Liver (tissue), 9 donors: ENCODE measurements around the gene GAL. TPM values are rescaled to one million over a fixed set of nuclear protein-coding genes. Genes with fewer than 3 reads are reported as not detected.
"Not testable (repeated sequence)": the region's sequence is repeated elsewhere in the genome, so short reads cannot be mapped to it uniquely, and the experiment has no call there.

Experiments
- DNase-seq: peaks from one replicate; pipeline ENCODE4 v3.0.0-alpha.2; 2017; ENCODE audit warnings: low spot score
- H3K27ac ChIP-seq, 2 donors: one replicate each; pipeline ENCODE4 v1.7.0; 2013; ENCODE audit warnings: inconsistent platforms in 2 of 2, low read length in 2 of 2, control low read depth in 1 of 2, low read depth in 1 of 2, mild to moderate bottlenecking in 1 of 2
- H3K27me3 ChIP-seq, 4 donors: one replicate each; pipeline versions ENCODE4 v1.6.1 to v1.7.0; 2013; ENCODE audit warnings: low read length in 3 of 4, inconsistent platforms in 1 of 4, mild to moderate bottlenecking in 1 of 4, moderate library complexity in 1 of 4; ENCODE audit not compliant: control insufficient read depth in 4 of 4, insufficient read depth in 4 of 4
- H3K36me3 ChIP-seq, 4 donors: one replicate each; pipeline versions ENCODE4 v1.6.1 to v1.7.0; 2013; ENCODE audit warnings: low read length in 3 of 4, mild to moderate bottlenecking in 3 of 4, low read depth in 1 of 4, moderate library complexity in 1 of 4; ENCODE audit not compliant: control insufficient read depth in 4 of 4, insufficient read depth in 3 of 4
- H3K4me1 ChIP-seq, 4 donors: one replicate each; pipeline versions ENCODE4 v1.6.1 to v1.7.0; 2013; ENCODE audit warnings: low read length in 3 of 4, mild to moderate bottlenecking in 3 of 4, moderate library complexity in 1 of 4; ENCODE audit not compliant: control insufficient read depth in 4 of 4, insufficient read depth in 4 of 4
- H3K4me3 ChIP-seq, 3 donors: one replicate each; pipeline versions ENCODE4 v1.6.1 to v1.7.0; 2013; ENCODE audit warnings: low read length in 3 of 3, control low read depth in 1 of 3, low read depth in 1 of 3, mild to moderate bottlenecking in 1 of 3
- H3K9ac ChIP-seq, 2 donors: one replicate each; pipeline ENCODE4 v1.7.0; 2013; ENCODE audit warnings: low read length in 2 of 2, mild to moderate bottlenecking in 2 of 2, moderate library complexity in 2 of 2, control low read depth in 1 of 2, low read depth in 1 of 2
- H3K9me3 ChIP-seq, 4 donors: one replicate each; pipeline versions ENCODE4 v1.6.1 to v1.7.0; 2013; ENCODE audit warnings: low read length in 3 of 4; ENCODE audit not compliant: control insufficient read depth in 4 of 4
- EGR1 ChIP-seq, 2 donors: IDR thresholded peaks; 2 replicates each; pipeline ENCODE4 v1.6.1; 2016 to 2018; ENCODE audit warnings: antibody characterized with exemption in 2 of 2, low read depth in 2 of 2
- FOXA1 ChIP-seq: IDR thresholded peaks from 2 replicates; pipeline ENCODE4 v1.6.1; 2016; ENCODE audit warnings: antibody characterized with exemption
- FOXA2 ChIP-seq: IDR thresholded peaks from 2 replicates; pipeline ENCODE4 v1.6.1; 2016; ENCODE audit warnings: antibody characterized with exemption
- GABPA ChIP-seq, 2 donors: IDR thresholded peaks in 1 of 2; conservative IDR thresholded peaks in 1 of 2; 2 replicates each; pipeline ENCODE4 v1.6.1; 2016; ENCODE audit warnings: antibody characterized with exemption in 2 of 2, mild to moderate bottlenecking in 1 of 2, moderate library complexity in 1 of 2
- HNF4A ChIP-seq, 2 donors: conservative IDR thresholded peaks; 2 replicates each; pipeline ENCODE4 v1.6.1; 2016; ENCODE audit warnings: antibody characterized with exemption in 2 of 2, mild to moderate bottlenecking in 2 of 2
- HNF4G ChIP-seq: IDR thresholded peaks from 2 replicates; pipeline ENCODE4 v1.6.1; 2016; ENCODE audit warnings: antibody characterized with exemption
- JUND ChIP-seq, 2 donors: IDR thresholded peaks; 2 replicates each; pipeline ENCODE4 v1.6.1; 2016; ENCODE audit warnings: antibody characterized with exemption in 2 of 2
- NR2F2 ChIP-seq: IDR thresholded peaks from 2 replicates; pipeline ENCODE4 v1.6.1; 2016; ENCODE audit warnings: antibody characterized with exemption
- RAD21 ChIP-seq, 2 donors: IDR thresholded peaks; 2 replicates each; pipeline ENCODE4 v1.6.1; 2016; ENCODE audit warnings: antibody characterized with exemption in 2 of 2, mild to moderate bottlenecking in 2 of 2
- RXRA ChIP-seq, 2 donors: IDR thresholded peaks; 2 replicates each; pipeline ENCODE4 v1.6.1; 2017 to 2018; ENCODE audit warnings: antibody characterized with exemption in 2 of 2, mild to moderate bottlenecking in 1 of 2
- SP1 ChIP-seq: IDR thresholded peaks from 2 replicates; pipeline ENCODE4 v1.6.1; 2018; ENCODE audit warnings: antibody characterized with exemption, mild to moderate bottlenecking
- TAF1 ChIP-seq: conservative IDR thresholded peaks from 2 replicates; pipeline ENCODE4 v1.6.1; 2016; ENCODE audit warnings: antibody characterized with exemption, mild to moderate bottlenecking
- YY1 ChIP-seq: IDR thresholded peaks from 2 replicates; pipeline ENCODE4 v1.6.1; 2016; ENCODE audit warnings: antibody characterized with exemption, mild to moderate bottlenecking
- WGBS: extraction: QIAGEN DNeasy Blood & Tissue Kit; methylation state at CpG from one replicate; pipeline ENCODE4 v1.1.7; 2013; 5-methylcytosine and 5-hydroxymethylcytosine counted together
- polyA plus RNA-seq, 2 donors: library from polyadenylated mRNA; stranded (reverse) in 1 of 2; unstranded in 1 of 2; fragments of 200-250 nt in 1 of 2; fragments of >200 nt in 1 of 2; fragmentation: Nextera tagmentation in 1 of 2; extraction: Ambion mirVana in 1 of 2; gene quantifications; one replicate each; pipeline versions ENCODE4 v1.2.1 to v1.2.3, GENCODE V29; 2013 to 2015
- total RNA-seq, 2 donors: library from RNA; depleted of rRNA; stranded (reverse); fragments of >200 nt; gene quantifications; one replicate each; pipeline ENCODE4 v1.2.3, GENCODE V29; 2014
- TF ChIP-seq, protein P1 (sequence below): IDR thresholded peaks from 2 replicates; pipeline ENCODE4 v1.6.1; 2016; ENCODE audit warnings: antibody characterized with exemption, mild to moderate bottlenecking
- TF ChIP-seq, protein P2 (sequence below): fragments of 150-350 bp; IDR thresholded peaks from 2 replicates; pipeline ENCODE4 v1.5.1; 2017; ENCODE audit warnings: improper control_type of control experiment, low read depth, low read length; ENCODE audit not compliant: missing input control
- TF ChIP-seq, protein P3 (sequence below): IDR thresholded peaks from 2 replicates; pipeline ENCODE4 v1.6.1; 2016; ENCODE audit warnings: antibody characterized with exemption
- TF ChIP-seq, protein P4 (sequence below): IDR thresholded peaks from 2 replicates; pipeline ENCODE4 v1.6.1; 2016; ENCODE audit warnings: antibody characterized with exemption
- TF ChIP-seq, protein P5 (sequence below): IDR thresholded peaks from 2 replicates; pipeline ENCODE4 v1.6.1; 2016; ENCODE audit warnings: antibody characterized with exemption
- donor health status: healthy.
- donor health status: healthy.
- donor health status: healthy.
- donor health status: healthy.
- donor health status: healthy.

Gene GAL, protein sequence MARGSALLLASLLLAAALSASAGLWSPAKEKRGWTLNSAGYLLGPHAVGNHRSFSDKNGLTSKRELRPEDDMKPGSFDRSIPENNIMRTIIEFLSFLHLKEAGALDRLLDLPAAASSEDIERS
- under 1 TPM in 1 of 2 donors, not detected in 1; 0.47 TPM for total RNA-seq
- not detected for polyA plus RNA-seq

DNA sequence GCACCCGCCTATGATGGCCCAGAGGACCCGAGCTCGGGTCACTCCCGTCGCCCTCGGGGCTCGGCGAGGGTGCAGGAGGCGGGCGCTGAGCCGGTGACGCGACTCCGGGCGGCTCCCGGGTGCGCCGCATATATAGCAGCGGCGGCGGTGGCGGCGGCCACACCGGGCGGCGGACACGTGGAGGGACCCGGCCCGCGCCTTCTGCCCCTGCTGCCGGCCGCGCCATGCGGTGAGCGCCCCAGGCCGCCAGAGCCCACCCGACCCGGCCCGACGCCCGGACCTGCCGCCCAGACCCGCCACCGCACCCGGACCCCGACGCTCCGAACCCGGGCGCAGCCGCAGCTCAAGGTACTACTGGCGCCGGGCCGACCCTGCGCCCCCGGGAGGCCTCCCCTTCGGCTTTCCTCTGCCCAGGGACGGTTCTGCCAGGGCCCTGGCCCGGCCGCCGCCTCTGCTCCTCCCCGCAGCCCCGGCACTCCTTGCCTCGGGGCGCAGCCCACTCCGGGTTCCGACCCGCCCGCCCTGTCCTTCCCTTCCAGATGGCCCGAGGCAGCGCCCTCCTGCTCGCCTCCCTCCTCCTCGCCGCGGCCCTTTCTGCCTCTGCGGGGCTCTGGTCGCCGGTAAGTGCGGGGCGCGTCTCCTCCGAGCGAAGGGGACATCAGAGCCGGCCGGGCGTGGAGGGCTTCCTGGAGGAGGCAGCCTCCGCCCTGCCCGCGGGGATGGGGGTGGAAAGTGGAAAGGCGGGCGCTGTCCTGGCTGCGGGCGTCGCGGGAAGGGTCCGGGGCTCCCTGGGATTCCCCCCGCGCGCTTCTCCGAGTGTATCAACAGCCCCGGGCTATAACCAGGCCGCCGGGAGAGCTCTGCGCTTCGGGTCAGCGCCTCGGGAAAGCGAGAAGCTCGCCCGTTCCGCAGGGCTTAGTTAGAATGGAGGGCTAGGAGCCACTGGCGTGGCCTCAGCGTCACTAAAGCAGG is at the start of gene GAL:
Gene GAL (plus strand): TSS at position 160 of the 972 bp plus-strand sequence. CDS start 380 bp downstream, at position 540.
- no peaks in the 10 kb centered on the region for H3K9me3 ChIP-seq
- WGBS: 7% methylated on average over 113 of the region's 113 CpGs
- H3K4me3 ChIP-seq: peak within 1 kb of the TSS in 1 of 3 donors; percentile 34
- TF ChIP-seq, protein P1, sequence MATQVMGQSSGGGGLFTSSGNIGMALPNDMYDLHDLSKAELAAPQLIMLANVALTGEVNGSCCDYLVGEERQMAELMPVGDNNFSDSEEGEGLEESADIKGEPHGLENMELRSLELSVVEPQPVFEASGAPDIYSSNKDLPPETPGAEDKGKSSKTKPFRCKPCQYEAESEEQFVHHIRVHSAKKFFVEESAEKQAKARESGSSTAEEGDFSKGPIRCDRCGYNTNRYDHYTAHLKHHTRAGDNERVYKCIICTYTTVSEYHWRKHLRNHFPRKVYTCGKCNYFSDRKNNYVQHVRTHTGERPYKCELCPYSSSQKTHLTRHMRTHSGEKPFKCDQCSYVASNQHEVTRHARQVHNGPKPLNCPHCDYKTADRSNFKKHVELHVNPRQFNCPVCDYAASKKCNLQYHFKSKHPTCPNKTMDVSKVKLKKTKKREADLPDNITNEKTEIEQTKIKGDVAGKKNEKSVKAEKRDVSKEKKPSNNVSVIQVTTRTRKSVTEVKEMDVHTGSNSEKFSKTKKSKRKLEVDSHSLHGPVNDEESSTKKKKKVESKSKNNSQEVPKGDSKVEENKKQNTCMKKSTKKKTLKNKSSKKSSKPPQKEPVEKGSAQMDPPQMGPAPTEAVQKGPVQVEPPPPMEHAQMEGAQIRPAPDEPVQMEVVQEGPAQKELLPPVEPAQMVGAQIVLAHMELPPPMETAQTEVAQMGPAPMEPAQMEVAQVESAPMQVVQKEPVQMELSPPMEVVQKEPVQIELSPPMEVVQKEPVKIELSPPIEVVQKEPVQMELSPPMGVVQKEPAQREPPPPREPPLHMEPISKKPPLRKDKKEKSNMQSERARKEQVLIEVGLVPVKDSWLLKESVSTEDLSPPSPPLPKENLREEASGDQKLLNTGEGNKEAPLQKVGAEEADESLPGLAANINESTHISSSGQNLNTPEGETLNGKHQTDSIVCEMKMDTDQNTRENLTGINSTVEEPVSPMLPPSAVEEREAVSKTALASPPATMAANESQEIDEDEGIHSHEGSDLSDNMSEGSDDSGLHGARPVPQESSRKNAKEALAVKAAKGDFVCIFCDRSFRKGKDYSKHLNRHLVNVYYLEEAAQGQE: no peak
- TF ChIP-seq JUND (IDR thresholded peaks at IDR 0.05) (no peak), SP1 (no peak), FOXA1 (no peak), NR2F2 (no peak), HNF4G (no peak), TAF1 (no peak), FOXA2 (no peak), HNF4A (conservative IDR thresholded peaks at IDR 0.05) (no peak), YY1 (no peak), EGR1 (IDR thresholded peaks at IDR 0.05; ENCODE audit: low read depth in 2 of 2) (no peak), RXRA (IDR thresholded peaks at IDR 0.05) (no peak), GABPA (IDR thresholded peaks at IDR 0.05 in 1 of 2, conservative IDR thresholded peaks at IDR 0.05 in 1 of 2) (no peak), RAD21 (IDR thresholded peaks at IDR 0.05) (no peak)
- TF ChIP-seq, protein P2, sequence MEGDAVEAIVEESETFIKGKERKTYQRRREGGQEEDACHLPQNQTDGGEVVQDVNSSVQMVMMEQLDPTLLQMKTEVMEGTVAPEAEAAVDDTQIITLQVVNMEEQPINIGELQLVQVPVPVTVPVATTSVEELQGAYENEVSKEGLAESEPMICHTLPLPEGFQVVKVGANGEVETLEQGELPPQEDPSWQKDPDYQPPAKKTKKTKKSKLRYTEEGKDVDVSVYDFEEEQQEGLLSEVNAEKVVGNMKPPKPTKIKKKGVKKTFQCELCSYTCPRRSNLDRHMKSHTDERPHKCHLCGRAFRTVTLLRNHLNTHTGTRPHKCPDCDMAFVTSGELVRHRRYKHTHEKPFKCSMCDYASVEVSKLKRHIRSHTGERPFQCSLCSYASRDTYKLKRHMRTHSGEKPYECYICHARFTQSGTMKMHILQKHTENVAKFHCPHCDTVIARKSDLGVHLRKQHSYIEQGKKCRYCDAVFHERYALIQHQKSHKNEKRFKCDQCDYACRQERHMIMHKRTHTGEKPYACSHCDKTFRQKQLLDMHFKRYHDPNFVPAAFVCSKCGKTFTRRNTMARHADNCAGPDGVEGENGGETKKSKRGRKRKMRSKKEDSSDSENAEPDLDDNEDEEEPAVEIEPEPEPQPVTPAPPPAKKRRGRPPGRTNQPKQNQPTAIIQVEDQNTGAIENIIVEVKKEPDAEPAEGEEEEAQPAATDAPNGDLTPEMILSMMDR: no peak
- TF ChIP-seq, protein P3, sequence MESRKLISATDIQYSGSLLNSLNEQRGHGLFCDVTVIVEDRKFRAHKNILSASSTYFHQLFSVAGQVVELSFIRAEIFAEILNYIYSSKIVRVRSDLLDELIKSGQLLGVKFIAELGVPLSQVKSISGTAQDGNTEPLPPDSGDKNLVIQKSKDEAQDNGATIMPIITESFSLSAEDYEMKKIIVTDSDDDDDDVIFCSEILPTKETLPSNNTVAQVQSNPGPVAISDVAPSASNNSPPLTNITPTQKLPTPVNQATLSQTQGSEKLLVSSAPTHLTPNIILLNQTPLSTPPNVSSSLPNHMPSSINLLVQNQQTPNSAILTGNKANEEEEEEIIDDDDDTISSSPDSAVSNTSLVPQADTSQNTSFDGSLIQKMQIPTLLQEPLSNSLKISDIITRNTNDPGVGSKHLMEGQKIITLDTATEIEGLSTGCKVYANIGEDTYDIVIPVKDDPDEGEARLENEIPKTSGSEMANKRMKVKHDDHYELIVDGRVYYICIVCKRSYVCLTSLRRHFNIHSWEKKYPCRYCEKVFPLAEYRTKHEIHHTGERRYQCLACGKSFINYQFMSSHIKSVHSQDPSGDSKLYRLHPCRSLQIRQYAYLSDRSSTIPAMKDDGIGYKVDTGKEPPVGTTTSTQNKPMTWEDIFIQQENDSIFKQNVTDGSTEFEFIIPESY: no peak
- TF ChIP-seq, protein P4, sequence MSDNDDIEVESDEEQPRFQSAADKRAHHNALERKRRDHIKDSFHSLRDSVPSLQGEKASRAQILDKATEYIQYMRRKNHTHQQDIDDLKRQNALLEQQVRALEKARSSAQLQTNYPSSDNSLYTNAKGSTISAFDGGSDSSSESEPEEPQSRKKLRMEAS: no peak
- TF ChIP-seq, protein P5, sequence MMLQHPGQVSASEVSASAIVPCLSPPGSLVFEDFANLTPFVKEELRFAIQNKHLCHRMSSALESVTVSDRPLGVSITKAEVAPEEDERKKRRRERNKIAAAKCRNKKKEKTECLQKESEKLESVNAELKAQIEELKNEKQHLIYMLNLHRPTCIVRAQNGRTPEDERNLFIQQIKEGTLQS: no peak
- H3K27me3 ChIP-seq: peaks cover 0 to 10% (median 5%) of the 10 kb centered on the region in 4 donors
- H3K27ac ChIP-seq: no peak within 1 kb of the TSS
- no peak within 1 kb of the TSS for H3K9ac ChIP-seq
- no peak for DNase-seq
- H3K4me1 ChIP-seq: peaks cover 0 to 11% (median 7%) of the 10 kb centered on the region in 4 donors
- H3K36me3 ChIP-seq: no peaks in the 10 kb centered on the region

DNA sequence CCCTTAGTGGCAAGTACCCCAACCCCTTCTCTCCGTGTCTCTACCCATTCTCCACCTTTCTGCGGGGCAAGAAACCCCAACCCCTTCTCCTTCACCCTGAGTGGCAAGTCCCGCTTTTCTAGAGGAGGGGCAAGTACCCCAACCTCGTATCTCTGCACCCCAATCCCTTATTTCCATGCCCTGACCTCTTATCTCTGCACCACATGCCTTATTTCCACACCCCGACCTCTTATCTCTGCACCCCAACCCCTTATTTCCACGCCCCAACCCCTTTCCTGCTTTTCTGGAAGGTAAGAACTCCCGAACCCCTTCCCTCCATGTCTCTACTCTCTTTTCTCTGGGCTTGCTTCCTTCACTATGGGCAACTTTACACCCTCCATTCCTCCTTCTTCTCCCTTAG is 49.7 kb upstream of the GAL start:
- H3K9ac ChIP-seq, H3K27ac ChIP-seq, H3K4me1 ChIP-seq, H3K9me3 ChIP-seq, DNase-seq, H3K36me3 ChIP-seq, H3K27me3 ChIP-seq, H3K4me3 ChIP-seq: not testable (repeated sequence)
- WGBS: 55% methylated on average over 7 of the region's 7 CpGs

DNA sequence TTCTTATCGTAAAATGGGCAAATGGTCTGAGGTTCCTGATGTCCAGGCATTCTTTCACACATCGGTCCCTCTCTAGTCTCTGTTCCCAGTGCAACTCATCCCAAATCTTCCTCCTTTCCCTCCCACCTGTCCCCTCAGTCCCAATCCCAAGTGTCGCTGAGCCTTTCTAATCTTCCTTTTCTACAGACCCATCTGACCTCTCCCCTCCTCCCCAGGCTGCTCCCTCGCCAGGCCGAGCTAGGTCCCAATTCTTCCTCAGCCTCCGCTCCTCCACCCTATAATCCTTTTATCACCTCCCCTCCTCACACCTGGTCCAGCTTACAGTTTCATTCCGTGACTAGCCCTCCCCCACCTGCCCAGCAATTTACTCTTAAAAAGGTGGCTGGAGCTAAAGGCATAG is 49.2 kb upstream of the GAL start:
- H3K27me3 ChIP-seq, H3K36me3 ChIP-seq, H3K9ac ChIP-seq, H3K9me3 ChIP-seq, H3K4me3 ChIP-seq, DNase-seq, H3K27ac ChIP-seq, H3K4me1 ChIP-seq: not testable (repeated sequence)
- 74% methylated on average over 6 of the region's 7 CpGs for WGBS
